A204.1 (cell line): ENCODE measurements around the gene SHC1.

Experiments used
- FAIRE-seq: peaks from 2 replicates; lab custom pipeline; 2012; peaks lifted over from hg19 to GRCh38; lab: Jason Lieb, UNC

Gene SHC1

GRCh38 chr1:154937085-154937987 lies 33.2 kb downstream of the SHC1 start:
- FAIRE-seq, result no peak

GRCh38 chr1:154936555-154937084 lies 33.9 kb downstream of the SHC1 start, which contains the start of gene PMVK:
Gene PMVK, minus strand, starts transcription at chr1:154936719. Its CDS starts 34 bp downstream, at chr1:154936685.
- no peak for FAIRE-seq

GRCh38 chr1:154935749-154936554 lies 34.6 kb downstream of the SHC1 start:
- FAIRE-seq, result no peak

- no peak for FAIRE-seq
Observed at GRCh38 chr1:154934358-154934948, 36.1 kb downstream of the SHC1 start.

- FAIRE-seq, result no peak
Observed at GRCh38 chr1:154931940-154932487, 38.5 kb downstream of the SHC1 start.

- FAIRE-seq, result no peak
Observed at GRCh38 chr1:154926201-154926600, 44.3 kb downstream of the SHC1 start.

- FAIRE-seq, result no peak
Observed at GRCh38 chr1:154925335-154926170, 45.0 kb downstream of the SHC1 start.

GRCh38 chr1:154923695-154924094 lies 46.9 kb downstream of the SHC1 start:
- FAIRE-seq, result no peak

GRCh38 chr1:154913273-154913672 lies 57.3 kb downstream of the SHC1 start:
- FAIRE-seq, result no peak

- FAIRE-seq, result no peak
Observed at GRCh38 chr1:154912755-154913154, 57.8 kb downstream of the SHC1 start.
